ENCODE results near the gene ETV6.

The ETV6 gene

DNA sequence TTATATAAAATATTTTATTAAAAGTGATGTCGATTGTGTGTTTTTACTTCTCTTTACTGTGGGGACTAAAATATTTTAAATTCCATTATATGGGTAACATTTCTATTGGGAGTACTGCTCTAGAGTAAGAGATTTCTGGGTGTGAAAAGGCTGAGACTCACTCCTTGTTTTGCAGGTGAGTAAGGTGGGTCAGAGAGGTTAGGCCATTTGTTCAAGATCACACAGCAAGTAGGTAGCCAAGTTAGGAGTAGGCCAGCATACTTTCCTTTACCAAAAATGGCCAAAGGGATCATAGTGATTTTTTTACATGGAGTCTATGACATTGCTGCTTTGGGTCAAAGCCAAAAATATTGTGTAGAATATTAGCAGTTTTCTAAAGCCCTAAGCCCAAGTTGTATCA lies 138.0 kb downstream of the ETV6 start:
- TF ChIP-seq SIN3A (IDR thresholded peaks at IDR 0.05; ENCODE audit: borderline replicate concordance, insufficient read depth, low read length) (no peak), POLR2AphosphoS5 (IDR thresholded peaks at IDR 0.05; ENCODE audit: low read depth, low read length) (no peak), FOXP2 (optimal IDR thresholded peaks at IDR 0.05; ENCODE audit: borderline replicate concordance, extremely low read depth, extremely low read length, insufficient read depth) (no peak), TAF1 (IDR thresholded peaks at IDR 0.05; ENCODE audit: borderline replicate concordance, insufficient read depth, low read length) (no peak)
- TF ChIP-seq, protein P1, sequence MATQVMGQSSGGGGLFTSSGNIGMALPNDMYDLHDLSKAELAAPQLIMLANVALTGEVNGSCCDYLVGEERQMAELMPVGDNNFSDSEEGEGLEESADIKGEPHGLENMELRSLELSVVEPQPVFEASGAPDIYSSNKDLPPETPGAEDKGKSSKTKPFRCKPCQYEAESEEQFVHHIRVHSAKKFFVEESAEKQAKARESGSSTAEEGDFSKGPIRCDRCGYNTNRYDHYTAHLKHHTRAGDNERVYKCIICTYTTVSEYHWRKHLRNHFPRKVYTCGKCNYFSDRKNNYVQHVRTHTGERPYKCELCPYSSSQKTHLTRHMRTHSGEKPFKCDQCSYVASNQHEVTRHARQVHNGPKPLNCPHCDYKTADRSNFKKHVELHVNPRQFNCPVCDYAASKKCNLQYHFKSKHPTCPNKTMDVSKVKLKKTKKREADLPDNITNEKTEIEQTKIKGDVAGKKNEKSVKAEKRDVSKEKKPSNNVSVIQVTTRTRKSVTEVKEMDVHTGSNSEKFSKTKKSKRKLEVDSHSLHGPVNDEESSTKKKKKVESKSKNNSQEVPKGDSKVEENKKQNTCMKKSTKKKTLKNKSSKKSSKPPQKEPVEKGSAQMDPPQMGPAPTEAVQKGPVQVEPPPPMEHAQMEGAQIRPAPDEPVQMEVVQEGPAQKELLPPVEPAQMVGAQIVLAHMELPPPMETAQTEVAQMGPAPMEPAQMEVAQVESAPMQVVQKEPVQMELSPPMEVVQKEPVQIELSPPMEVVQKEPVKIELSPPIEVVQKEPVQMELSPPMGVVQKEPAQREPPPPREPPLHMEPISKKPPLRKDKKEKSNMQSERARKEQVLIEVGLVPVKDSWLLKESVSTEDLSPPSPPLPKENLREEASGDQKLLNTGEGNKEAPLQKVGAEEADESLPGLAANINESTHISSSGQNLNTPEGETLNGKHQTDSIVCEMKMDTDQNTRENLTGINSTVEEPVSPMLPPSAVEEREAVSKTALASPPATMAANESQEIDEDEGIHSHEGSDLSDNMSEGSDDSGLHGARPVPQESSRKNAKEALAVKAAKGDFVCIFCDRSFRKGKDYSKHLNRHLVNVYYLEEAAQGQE (IDR thresholded peaks at IDR 0.05; ENCODE audit: insufficient read depth in 1 of 2, low read depth in 2 of 2, low read length in 2 of 2) = no peak

DNA sequence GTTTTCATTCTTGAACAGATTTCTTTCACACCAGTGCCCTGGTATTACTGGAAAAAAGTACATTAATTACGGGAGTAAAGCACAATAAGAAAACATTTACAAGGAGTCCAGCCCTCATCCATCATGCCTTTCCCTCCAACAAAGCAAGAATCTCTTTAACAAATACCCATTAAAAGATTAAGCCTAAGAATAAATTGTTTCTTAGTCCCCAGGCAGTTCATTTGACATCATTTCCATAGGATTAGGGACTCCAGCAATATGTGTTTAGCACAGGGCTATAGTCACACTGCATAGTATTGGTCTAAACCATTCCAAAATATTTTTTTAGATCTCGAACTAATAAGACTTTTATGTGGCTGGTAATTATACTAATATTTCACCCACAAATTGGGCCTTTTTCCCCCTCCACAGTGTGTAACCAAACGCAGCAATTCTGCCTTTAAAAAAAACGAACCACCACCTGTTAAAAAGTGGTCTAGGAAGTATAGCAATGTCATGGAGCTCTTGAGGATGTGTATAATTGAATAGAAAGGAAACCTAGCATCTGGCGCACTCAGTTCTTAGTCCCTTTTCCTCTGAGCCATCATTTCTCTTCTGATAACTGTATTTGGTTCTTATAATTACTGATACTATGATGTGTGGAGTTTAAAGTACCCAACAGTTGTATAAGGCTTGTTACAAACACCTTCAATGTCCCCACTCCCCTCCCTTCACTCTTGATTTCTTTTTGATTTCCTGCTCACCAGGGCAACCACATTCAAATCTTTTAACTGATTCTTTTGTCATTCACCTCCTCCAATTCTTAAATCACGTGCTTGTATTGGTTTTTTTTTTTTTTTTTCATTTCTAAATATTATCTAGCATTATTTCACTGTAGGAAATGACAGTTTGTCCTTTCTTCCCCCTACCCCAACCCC lies 138.7 kb downstream of the ETV6 start:
- TF ChIP-seq TAF1 (IDR thresholded peaks at IDR 0.05; ENCODE audit: borderline replicate concordance, insufficient read depth, low read length) = no peak
- no peak for TF ChIP-seq SIN3A (IDR thresholded peaks at IDR 0.05; ENCODE audit: borderline replicate concordance, insufficient read depth, low read length)
- no peak for TF ChIP-seq POLR2AphosphoS5 (IDR thresholded peaks at IDR 0.05; ENCODE audit: low read depth, low read length)
- TF ChIP-seq, protein P1 (IDR thresholded peaks at IDR 0.05; ENCODE audit: insufficient read depth in 1 of 2, low read depth in 2 of 2, low read length in 2 of 2) = no peak
- no peak for TF ChIP-seq FOXP2 (optimal IDR thresholded peaks at IDR 0.05; ENCODE audit: borderline replicate concordance, extremely low read depth, extremely low read length, insufficient read depth)

DNA sequence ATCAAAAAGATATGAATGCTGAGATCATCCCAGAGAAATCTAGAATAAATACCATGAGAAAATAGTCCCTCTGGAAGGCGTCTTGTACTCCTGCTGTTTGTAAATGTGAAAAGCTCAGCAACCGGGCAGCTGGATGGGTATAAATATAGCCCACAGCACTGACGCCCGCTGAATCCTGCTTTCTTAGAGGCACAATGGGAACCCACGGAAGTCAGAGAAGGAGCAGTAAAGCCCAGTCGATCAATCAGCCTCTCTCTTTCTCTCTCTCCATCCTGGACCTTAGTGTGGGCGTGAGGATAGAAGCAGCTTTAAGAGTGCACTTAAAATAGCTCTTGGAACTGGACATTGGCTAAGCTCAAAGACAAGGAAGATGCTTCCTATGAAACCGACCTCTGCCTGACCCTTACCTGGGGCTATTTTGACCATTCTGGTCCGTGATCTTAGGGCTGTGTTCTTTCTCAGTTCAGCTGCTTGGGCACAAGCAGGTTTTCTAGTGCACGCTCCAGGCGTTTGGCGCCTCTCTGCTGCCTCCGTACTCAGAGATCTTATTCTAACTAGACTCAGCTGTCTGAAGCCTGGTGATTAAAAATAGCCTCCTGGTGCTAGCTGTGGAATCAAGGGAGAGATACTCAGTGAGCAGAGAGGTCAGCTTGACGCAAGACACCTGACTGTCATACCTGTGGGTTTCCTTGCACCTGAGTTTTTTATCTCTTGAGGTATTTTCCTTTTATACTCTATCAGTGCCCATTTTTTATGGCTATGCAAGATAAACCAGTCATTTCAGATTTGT lies 144.6 kb downstream of the ETV6 start:
- TF ChIP-seq, protein P1 (IDR thresholded peaks at IDR 0.05; ENCODE audit: insufficient read depth in 1 of 2, low read depth in 2 of 2, low read length in 2 of 2) = no peak
- TF ChIP-seq SIN3A (IDR thresholded peaks at IDR 0.05; ENCODE audit: borderline replicate concordance, insufficient read depth, low read length) (no peak), FOXP2 (optimal IDR thresholded peaks at IDR 0.05; ENCODE audit: borderline replicate concordance, extremely low read depth, extremely low read length, insufficient read depth) (no peak), POLR2AphosphoS5 (IDR thresholded peaks at IDR 0.05; ENCODE audit: low read depth, low read length) (no peak), TAF1 (IDR thresholded peaks at IDR 0.05; ENCODE audit: borderline replicate concordance, insufficient read depth, low read length) (no peak)

DNA sequence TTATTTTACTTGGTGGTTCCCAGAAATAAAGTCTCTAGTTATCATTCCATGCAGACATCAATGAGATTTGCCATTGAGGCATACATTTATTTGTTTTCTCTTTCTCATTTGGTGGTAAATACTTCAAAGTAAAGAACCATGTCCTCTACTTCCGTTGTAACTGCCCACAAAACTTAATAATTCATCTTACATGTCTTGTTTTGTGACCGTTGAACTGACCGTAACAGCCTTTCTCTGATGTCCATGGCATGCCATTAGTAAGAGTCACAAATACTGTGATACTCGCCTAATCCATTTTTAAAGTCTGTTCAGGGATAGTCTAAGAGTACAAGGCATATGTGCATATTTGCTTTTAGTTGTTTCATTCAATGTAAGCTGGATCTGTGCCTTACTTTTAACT lies 145.3 kb downstream of the ETV6 start:
- TF ChIP-seq TAF1 (IDR thresholded peaks at IDR 0.05; ENCODE audit: borderline replicate concordance, insufficient read depth, low read length) = no peak
- TF ChIP-seq SIN3A (IDR thresholded peaks at IDR 0.05; ENCODE audit: borderline replicate concordance, insufficient read depth, low read length) = no peak
- TF ChIP-seq FOXP2 (optimal IDR thresholded peaks at IDR 0.05; ENCODE audit: borderline replicate concordance, extremely low read depth, extremely low read length, insufficient read depth) = no peak
- TF ChIP-seq, protein P1 (IDR thresholded peaks at IDR 0.05; ENCODE audit: insufficient read depth in 1 of 2, low read depth in 2 of 2, low read length in 2 of 2) = no peak
- TF ChIP-seq POLR2AphosphoS5 (IDR thresholded peaks at IDR 0.05; ENCODE audit: low read depth, low read length) = no peak
